Parathyroid adenoma (tissue), 2 donors: ENCODE results near the gene IL1R1.
A peak's percentile ranks its signal among the peaks of the same experiment; 100 is the strongest.

Experiments
- H2AFZ ChIP-seq: fragments of 300-600 bp; sonication (generic); one replicate; pipeline ENCODE4 v1.7.0; 2017; ENCODE audit warnings: antibody characterized with exemption, mild to moderate bottlenecking
- H3K27ac ChIP-seq: fragments of 300-600 bp; sonication (generic); one replicate; pipeline ENCODE4 v1.7.0; 2017
- H3K27me3 ChIP-seq: fragments of 300-600 bp; sonication (generic); one replicate; pipeline ENCODE4 v1.7.0; 2017; ENCODE audit warnings: low read length; ENCODE audit not compliant: control insufficient read depth, insufficient read depth
- H3K36me3 ChIP-seq: fragments of 300-600 bp; sonication (generic); one replicate; pipeline ENCODE4 v1.7.0; 2017; ENCODE audit warnings: low read length; ENCODE audit not compliant: control insufficient read depth, insufficient read depth
- H3K4me1 ChIP-seq: fragments of 300-600 bp; sonication (generic); one replicate; pipeline ENCODE4 v1.7.0; 2017; ENCODE audit warnings: control low read depth
- H3K4me2 ChIP-seq: fragments of 300-600 bp; sonication (generic); one replicate; pipeline ENCODE4 v1.7.0; 2017; ENCODE audit warnings: low read length
- H3K4me3 ChIP-seq: fragments of 300-600 bp; sonication (generic); one replicate; pipeline ENCODE4 v1.7.0; 2017; ENCODE audit warnings: low read depth, low read length
- H3K79me2 ChIP-seq: fragments of 300-600 bp; sonication (generic); one replicate; pipeline ENCODE4 v1.7.0; 2017; ENCODE audit warnings: control low read depth
- H3K9ac ChIP-seq: fragments of 300-600 bp; sonication (generic); one replicate; pipeline ENCODE4 v1.7.0; 2017; ENCODE audit warnings: mild to moderate bottlenecking
- H3K9me3 ChIP-seq: fragments of 300-600 bp; sonication (generic); one replicate; pipeline ENCODE4 v1.7.0; 2017; ENCODE audit warnings: low read length; ENCODE audit not compliant: control insufficient read depth
- CTCF ChIP-seq: fragments of 300-600 bp; sonication (generic); IDR thresholded peaks from one replicate; pipeline ENCODE4 v1.7.0; 2017; ENCODE audit warnings: antibody characterized with exemption, mild to moderate bottlenecking
- donor health status: primary hyperparathyroidism.

The IL1R1 gene

GRCh38 chr2:102187496-102188150 lies 45.1 kb downstream of the IL1R1 start:
- peak overlapping the region; percentile 85 for H2AFZ ChIP-seq
- H3K27ac ChIP-seq: peak overlapping the region; percentile 84
- peaks cover 5% of the 10 kb centered on the region for H3K4me1 ChIP-seq
- H3K9ac ChIP-seq: peak overlapping the region; percentile 70
- H3K79me2 ChIP-seq: no peaks in the 10 kb centered on the region
- no peaks in the 10 kb centered on the region for H3K36me3 ChIP-seq
- H3K4me2 ChIP-seq: peak overlapping the region; percentile 70
- H3K27me3 ChIP-seq: no peaks in the 10 kb centered on the region
- peak overlapping the region; percentile 58 for H3K4me3 ChIP-seq
- H3K9me3 ChIP-seq: no peaks in the 10 kb centered on the region
- peak; percentile 40 for TF ChIP-seq CTCF

- no peak overlapping the region for H3K4me2 ChIP-seq
- H3K27me3 ChIP-seq: no peaks in the 10 kb centered on the region
- H3K4me3 ChIP-seq: no peak overlapping the region
- H3K9ac ChIP-seq: no peak overlapping the region
- no peak for TF ChIP-seq CTCF
- no peaks in the 10 kb centered on the region for H3K9me3 ChIP-seq
- H3K36me3 ChIP-seq: no peaks in the 10 kb centered on the region
- no peak overlapping the region for H3K27ac ChIP-seq
- no peak overlapping the region for H2AFZ ChIP-seq
- H3K79me2 ChIP-seq: no peaks in the 10 kb centered on the region
- H3K4me1 ChIP-seq: peaks cover 5% of the 10 kb centered on the region
Measured at GRCh38 chr2:102190430-102191107, 48.0 kb downstream of the IL1R1 start.

GRCh38 chr2:102191501-102191900 lies 49.0 kb downstream of the IL1R1 start:
- Histone ChIP-seq H3K4me3 (no peak overlapping the region), H3K4me2 (no peak overlapping the region), H3K79me2 (no peaks in the 10 kb centered on the region), H3K36me3 (no peaks in the 10 kb centered on the region), H3K27me3 (no peaks in the 10 kb centered on the region), H3K9me3 (no peaks in the 10 kb centered on the region), H3K27ac (no peak overlapping the region), H3K4me1 (peaks cover 3% of the 10 kb centered on the region), H2AFZ (no peak overlapping the region), H3K9ac (no peak overlapping the region)
- TF ChIP-seq CTCF: no peak

- H3K79me2 ChIP-seq: no peaks in the 10 kb centered on the region
- H2AFZ ChIP-seq: no peak overlapping the region
- no peak overlapping the region for H3K4me3 ChIP-seq
- no peaks in the 10 kb centered on the region for H3K9me3 ChIP-seq
- no peak overlapping the region for H3K27ac ChIP-seq
- no peak overlapping the region for H3K9ac ChIP-seq
- TF ChIP-seq CTCF: no peak
- H3K27me3 ChIP-seq: no peaks in the 10 kb centered on the region
- H3K4me2 ChIP-seq: no peak overlapping the region
- no peaks in the 10 kb centered on the region for H3K36me3 ChIP-seq
- H3K4me1 ChIP-seq: no peaks in the 10 kb centered on the region
Measured at GRCh38 chr2:102193074-102193473, 50.5 kb downstream of the IL1R1 start.
